ENCODE data around the gene CDC42SE1.

Gene CDC42SE1

DNA sequence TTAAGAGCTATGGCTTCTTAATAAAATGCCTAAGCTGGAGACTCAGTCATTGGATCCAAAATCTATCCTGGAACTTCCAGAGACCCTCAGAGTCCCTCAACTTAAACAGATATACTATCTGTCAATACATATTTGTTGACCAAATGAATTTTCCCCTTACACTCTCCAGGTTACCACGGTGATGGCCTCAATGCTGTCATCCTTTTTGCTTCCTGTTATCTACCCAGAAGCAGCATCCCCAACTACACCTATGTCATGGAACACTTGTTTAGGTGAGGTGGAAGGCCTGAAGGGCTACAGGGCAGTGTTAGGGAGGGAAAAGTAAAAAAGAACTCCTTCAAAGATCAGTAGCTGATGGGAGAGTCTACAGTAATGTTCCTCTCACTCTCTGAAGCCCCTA is 16.3 kb downstream of the CDC42SE1 start:
- no peak overlapping the region for H3K4me3 Mint-ChIP-seq
- no peak for DNase-seq (ENCODE audit: low spot score)
- H3K27me3 Mint-ChIP-seq (ENCODE audit: low read depth), result no peaks in the 10 kb centered on the region
- no peak overlapping the region for H3K27ac Mint-ChIP-seq
- H3K9me3 Mint-ChIP-seq, result no peaks in the 10 kb centered on the region
- H3K4me1 Mint-ChIP-seq (ENCODE audit: low read depth), result peaks cover 16% of the 10 kb centered on the region
- H3K36me3 Mint-ChIP-seq (ENCODE audit: low read depth), result peaks cover 1% of the 10 kb centered on the region

DNA sequence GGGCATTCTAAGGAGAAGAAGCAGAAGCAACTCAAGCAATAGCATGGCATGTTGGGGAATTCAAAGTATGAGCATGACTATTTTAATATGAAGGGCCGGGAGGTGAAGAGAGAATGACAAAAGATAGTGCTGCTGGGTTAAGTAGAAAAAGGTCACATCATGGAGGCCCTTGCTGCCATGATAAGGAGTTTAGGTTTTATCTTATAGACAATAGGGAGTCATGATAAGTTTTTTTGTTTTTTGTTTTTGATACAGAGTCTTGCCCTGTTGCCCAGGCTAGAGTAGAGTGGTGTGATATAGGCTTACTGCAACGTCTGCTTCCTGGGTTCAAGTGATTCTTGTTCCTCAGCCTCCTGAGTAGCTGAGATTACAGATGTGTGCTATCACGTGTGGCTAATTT is 19.9 kb downstream of the CDC42SE1 start:
- Mint-ChIP-seq H3K9me3 (no peaks in the 10 kb centered on the region), H3K36me3 (ENCODE audit: low read depth) (peaks cover 10% of the 10 kb centered on the region), H3K4me1 (ENCODE audit: low read depth) (peaks cover 2% of the 10 kb centered on the region), H3K27ac (no peak overlapping the region), H3K27me3 (ENCODE audit: low read depth) (no peaks in the 10 kb centered on the region), H3K4me3 (no peak overlapping the region)
- DNase-seq (ENCODE audit: low spot score), result no peak

DNA sequence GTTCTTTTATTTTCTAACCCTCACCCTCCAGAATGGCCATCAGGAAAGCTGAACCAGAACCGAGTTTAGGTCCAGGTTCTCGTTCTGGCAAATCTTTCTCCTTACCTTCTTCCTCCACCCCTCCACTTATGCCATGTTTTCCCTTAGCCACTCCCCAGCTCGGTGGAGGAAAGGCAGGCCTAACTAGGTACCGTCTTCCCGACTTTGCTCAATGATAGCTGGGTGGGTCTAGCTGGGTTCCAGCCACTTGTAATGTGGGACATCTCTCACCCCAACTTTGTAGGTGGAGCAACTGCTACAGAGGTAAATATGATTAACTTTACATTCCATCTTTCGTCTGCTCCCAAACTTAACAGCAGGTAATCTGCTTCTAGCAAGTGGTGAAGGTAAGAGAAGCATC is 22.4 kb downstream of the CDC42SE1 start:
- Mint-ChIP-seq H3K27ac (no peak overlapping the region), H3K27me3 (ENCODE audit: low read depth) (no peaks in the 10 kb centered on the region), H3K4me3 (no peak overlapping the region), H3K9me3 (no peaks in the 10 kb centered on the region), H3K4me1 (ENCODE audit: low read depth) (no peaks in the 10 kb centered on the region), H3K36me3 (ENCODE audit: low read depth) (peaks cover 15% of the 10 kb centered on the region)
- no peak for DNase-seq (ENCODE audit: low spot score)

DNA sequence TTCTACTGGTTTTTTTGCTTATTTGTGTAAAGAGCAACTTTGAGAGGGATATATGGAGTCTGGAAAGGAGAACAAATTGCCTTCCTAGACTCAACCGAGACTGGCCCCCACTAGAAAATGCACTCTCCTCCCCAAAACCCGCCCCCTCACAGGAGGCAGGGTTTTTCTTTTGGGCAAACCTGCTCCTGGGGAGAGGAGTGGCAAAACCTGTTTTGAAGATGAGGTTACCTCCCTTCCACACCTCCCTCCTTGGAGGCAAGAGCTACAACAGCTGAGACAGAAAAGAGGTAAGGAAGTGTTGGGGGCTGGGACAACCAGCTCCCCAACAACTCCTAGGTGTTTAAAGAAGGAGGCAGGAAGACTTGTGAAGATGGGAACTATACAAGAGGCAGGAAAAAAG is 23.1 kb downstream of the CDC42SE1 start, which contains the start of gene BNIPL:
Gene BNIPL (plus strand): TSS at position 231 of the 400 bp plus-strand sequence. CDS start 140 bp downstream, at position 371.
- no peak for DNase-seq (ENCODE audit: low spot score)
- Mint-ChIP-seq H3K4me1 (ENCODE audit: low read depth) (no peaks in the 10 kb centered on the region), H3K9me3 (no peaks in the 10 kb centered on the region), H3K27ac (no peak within 1 kb of the TSS), H3K4me3 (no peak within 1 kb of the TSS), H3K27me3 (ENCODE audit: low read depth) (no peaks in the 10 kb centered on the region), H3K36me3 (ENCODE audit: low read depth) (peaks cover 15% of the 10 kb centered on the region)

DNA sequence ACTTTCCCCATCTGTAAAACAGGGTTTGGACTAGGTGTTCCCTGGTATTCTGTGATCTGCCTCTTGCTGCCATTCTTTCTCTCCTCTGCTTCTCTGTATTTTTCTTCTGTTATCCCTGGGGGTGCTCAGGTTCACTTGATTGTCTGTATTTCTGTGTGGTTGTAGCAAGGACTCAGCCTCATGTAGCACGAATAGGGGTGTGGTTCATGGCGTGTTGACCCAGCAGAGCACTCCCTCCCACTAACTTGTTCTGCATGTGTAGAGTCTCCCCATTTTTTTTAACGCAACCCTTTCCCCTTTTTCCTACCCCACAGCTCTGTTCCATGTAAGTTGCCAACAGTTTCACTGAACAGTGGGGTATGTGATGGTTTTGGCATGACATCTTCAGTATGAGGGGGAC is 24.3 kb downstream of the CDC42SE1 start:
- Mint-ChIP-seq H3K27me3 (ENCODE audit: low read depth) (no peaks in the 10 kb centered on the region), H3K36me3 (ENCODE audit: low read depth) (peaks cover 17% of the 10 kb centered on the region), H3K4me3 (no peak overlapping the region), H3K4me1 (ENCODE audit: low read depth) (no peaks in the 10 kb centered on the region), H3K27ac (no peak overlapping the region), H3K9me3 (no peaks in the 10 kb centered on the region)
- DNase-seq (ENCODE audit: low spot score), result no peak

DNA sequence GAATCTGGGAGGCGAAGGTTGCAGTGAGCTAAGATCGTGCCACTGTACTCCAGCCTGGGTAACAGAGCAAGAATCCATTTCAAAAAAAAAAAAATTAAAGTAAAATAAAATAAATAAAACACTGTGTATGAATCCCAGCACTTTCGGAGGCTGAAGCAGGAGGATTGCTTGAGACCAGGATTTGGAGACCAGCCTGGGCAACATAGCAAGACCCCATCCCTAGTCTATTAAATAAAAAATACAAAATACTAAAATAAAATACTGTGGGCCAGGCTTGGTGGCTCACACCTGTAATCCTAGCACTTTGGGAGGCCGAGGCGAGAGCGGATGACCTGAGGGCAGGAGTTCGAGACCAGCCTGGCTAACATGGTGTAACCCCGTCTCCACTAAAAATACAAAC is 27.3 kb downstream of the CDC42SE1 start:
- H3K4me1 Mint-ChIP-seq (ENCODE audit: low read depth), result no peaks in the 10 kb centered on the region
- no peak overlapping the region for H3K4me3 Mint-ChIP-seq
- no peak overlapping the region for H3K27ac Mint-ChIP-seq
- peaks cover 30% of the 10 kb centered on the region for H3K36me3 Mint-ChIP-seq (ENCODE audit: low read depth)
- no peaks in the 10 kb centered on the region for H3K27me3 Mint-ChIP-seq (ENCODE audit: low read depth)
- no peaks in the 10 kb centered on the region for H3K9me3 Mint-ChIP-seq
- no peak for DNase-seq (ENCODE audit: low spot score)

DNA sequence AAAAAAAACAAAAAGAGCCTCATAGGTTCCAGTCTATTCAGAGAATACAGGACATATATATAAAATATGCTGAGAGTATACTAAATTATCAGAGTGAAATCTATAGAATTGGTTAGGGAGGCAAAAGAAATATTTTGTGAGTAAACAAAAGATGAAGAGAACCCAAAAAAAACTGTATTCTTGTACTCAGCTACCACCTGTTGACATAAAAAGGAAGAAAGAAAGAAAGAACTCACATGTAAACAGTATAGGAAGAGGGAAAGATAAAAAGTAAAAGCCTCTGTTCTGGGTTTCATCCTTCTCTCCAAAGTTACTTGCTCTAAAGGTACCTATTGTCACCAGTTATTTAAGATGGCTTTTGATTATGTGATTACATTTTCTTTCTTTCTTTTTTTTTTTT is 33.0 kb downstream of the CDC42SE1 start:
- Mint-ChIP-seq H3K9me3 (no peaks in the 10 kb centered on the region), H3K36me3 (ENCODE audit: low read depth) (peaks cover 27% of the 10 kb centered on the region), H3K27me3 (ENCODE audit: low read depth) (no peaks in the 10 kb centered on the region), H3K4me3 (no peak overlapping the region), H3K4me1 (ENCODE audit: low read depth) (peaks cover 4% of the 10 kb centered on the region), H3K27ac (no peak overlapping the region)
- no peak for DNase-seq (ENCODE audit: low spot score)

DNA sequence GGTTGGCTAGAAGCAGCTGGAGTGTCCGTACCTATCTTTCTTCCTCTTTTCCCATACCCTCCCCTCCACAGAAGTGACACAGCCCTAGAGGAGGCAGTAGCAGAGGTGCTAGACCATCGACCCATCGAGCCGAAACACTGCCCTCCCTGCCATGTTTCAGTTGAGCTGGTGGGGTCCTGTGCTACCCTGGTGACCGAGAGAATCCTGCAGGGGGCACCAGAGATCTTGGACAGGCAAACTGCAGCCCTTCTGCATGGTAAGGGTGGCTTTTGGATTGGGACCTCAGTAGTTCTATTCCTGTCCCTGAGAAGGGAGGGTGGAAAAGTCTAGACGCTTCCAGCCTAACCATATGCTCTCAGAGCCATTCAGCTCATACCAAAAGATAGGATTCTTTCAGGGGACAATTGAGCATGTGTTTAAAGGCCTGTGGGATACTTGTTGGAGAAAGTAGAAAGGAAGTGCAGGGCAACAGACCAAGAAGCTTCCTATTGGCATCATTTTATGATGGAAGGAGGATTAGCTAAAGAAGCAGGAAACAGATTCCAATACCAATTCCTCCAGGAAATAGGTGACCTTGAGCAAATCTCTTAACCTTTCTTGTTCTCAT is 34.8 kb downstream of the CDC42SE1 start:
- Mint-ChIP-seq H3K4me3 (peak overlapping the region; percentile 49), H3K36me3 (ENCODE audit: low read depth) (peaks cover 23% of the 10 kb centered on the region)
- DNase-seq (ENCODE audit: low spot score), result peak; percentile 62

DNA sequence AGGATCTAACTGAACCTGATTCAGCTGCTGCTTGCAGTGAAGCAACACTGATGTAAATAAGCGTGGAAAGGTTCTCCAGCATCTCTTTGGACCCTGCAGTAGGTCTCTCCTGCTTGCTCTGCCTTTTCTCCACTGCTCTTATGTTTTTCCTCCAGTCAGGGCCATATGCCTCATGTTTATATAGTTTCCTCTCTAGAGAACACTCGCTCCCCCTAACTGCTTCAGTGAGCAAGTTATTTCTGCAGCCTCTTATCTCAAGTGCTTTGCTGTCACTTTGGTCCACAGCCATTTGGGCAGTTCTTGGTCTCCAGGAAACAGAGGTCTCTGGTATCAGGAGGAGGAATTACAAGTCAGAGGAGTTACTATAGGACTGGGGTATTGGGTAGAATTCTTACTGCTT is 45.9 kb downstream of the CDC42SE1 start:
- peaks cover 23% of the 10 kb centered on the region for H3K4me1 Mint-ChIP-seq (ENCODE audit: low read depth)
- H3K36me3 Mint-ChIP-seq (ENCODE audit: low read depth), result peaks cover 3% of the 10 kb centered on the region
- no peak for DNase-seq (ENCODE audit: low spot score)
- H3K9me3 Mint-ChIP-seq, result no peaks in the 10 kb centered on the region
- no peak overlapping the region for H3K4me3 Mint-ChIP-seq
- no peaks in the 10 kb centered on the region for H3K27me3 Mint-ChIP-seq (ENCODE audit: low read depth)
- no peak overlapping the region for H3K27ac Mint-ChIP-seq

More for the DNA sequence above, 34.8 kb downstream of the CDC42SE1 start:
- Mint-ChIP-seq H3K27ac (no peak overlapping the region), H3K4me1 (ENCODE audit: low read depth) (peaks cover 4% of the 10 kb centered on the region), H3K27me3 (ENCODE audit: low read depth) (no peaks in the 10 kb centered on the region), H3K9me3 (no peaks in the 10 kb centered on the region)

DNA sequence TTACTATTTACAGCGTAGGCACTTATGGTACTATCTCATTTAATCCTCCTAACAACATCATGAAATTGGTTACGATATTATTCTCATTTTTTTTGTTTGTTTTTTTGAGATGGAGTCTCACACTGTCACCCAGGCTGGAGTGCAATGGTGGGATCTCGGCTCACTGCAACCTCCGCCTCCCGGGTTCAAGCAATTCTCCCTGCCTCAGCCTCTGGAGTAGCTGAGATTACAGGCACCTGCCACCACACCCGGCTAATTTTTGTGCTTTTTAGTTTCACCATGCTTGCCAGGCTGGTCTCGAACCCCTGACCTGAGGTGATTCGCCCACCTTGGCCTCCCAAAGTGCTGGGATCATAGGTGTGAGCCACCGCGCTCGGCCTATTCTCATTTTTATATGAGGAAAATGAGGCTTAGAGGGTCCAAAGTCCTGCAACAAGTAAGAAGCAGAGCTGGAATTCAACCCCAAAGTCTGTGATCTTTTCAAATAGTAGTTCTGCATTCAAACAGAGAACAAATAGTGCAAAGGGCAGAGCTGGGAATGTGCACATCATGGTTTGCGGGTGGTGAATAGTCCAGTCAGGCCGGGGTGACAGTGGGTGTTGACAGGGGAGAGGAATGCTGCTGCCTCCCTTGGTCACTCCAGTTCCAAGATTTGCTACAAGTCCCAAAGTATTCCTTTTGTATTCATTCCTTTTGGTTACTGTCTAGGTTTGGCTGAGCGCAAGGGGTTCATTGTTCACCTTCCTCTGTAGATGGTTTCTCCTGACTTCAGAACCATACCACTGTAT is 46.5 kb downstream of the CDC42SE1 start:
- no peak overlapping the region for H3K4me3 Mint-ChIP-seq
- peaks cover 25% of the 10 kb centered on the region for H3K4me1 Mint-ChIP-seq (ENCODE audit: low read depth)
- H3K9me3 Mint-ChIP-seq, result no peaks in the 10 kb centered on the region
- DNase-seq (ENCODE audit: low spot score), result no peak
- no peaks in the 10 kb centered on the region for H3K27me3 Mint-ChIP-seq (ENCODE audit: low read depth)
- H3K36me3 Mint-ChIP-seq (ENCODE audit: low read depth), result peaks cover 3% of the 10 kb centered on the region
- H3K27ac Mint-ChIP-seq, result no peak overlapping the region

DNA sequence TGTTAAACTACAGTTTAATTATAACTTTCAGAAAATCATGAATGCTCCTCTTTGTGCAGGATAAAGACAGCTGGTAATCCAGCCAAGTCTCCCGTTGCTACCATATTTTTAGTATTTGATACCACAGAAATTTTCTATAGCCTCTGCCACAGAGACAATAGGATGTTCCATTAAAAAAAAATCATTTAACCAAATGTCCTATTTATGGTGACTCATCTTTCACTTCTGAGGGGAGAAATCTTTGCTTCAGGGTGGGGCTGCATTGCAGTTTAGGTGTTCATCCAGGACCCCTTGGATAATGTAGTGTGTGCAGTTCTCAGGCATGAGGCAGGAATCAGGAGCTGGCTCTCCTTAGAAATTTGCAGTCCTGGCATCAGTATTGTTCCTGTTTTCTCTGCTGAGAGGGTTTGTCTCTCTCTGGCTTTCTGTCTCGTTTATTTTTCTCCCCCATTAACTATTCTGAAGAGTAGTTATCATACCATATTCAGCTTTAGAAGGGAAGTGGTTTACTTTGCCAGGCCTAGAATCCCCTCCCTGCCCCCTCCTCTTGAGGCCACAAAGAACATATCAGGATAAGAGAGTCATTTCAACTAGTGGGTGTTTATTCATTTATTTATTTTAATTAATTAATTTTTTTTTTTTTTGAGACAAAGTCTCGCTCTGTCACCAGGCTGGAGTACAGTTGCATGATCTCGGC is 48.1 kb downstream of the CDC42SE1 start:
- peaks cover 3% of the 10 kb centered on the region for H3K36me3 Mint-ChIP-seq (ENCODE audit: low read depth)
- no peak for DNase-seq (ENCODE audit: low spot score)
- no peaks in the 10 kb centered on the region for H3K27me3 Mint-ChIP-seq (ENCODE audit: low read depth)
- H3K4me3 Mint-ChIP-seq, result peak overlapping the region; percentile 43
- H3K9me3 Mint-ChIP-seq, result no peaks in the 10 kb centered on the region
- peak overlapping the region; percentile 54 for H3K27ac Mint-ChIP-seq
- H3K4me1 Mint-ChIP-seq (ENCODE audit: low read depth), result peaks cover 39% of the 10 kb centered on the region

DNA sequence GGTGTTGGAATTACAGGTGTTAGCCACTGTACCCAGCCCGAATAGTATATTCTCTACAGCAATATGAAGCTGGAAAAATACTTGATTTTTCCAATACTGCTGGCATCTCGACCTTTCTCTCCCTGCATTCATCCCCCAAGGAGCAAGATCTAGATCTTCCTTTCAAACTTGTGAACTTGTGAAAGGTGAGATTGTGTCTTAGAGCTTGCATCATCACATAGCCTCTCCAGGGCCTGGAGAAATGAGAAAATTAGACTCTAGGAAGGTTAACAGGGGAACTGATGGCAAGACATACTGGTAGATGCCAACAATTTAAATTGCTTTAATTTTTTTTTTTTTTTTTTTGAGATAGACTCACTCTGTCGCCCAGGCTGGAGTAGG is 49.1 kb downstream of the CDC42SE1 start:
- Mint-ChIP-seq H3K4me3 (peak overlapping the region; percentile 13), H3K4me1 (ENCODE audit: low read depth) (peaks cover 49% of the 10 kb centered on the region), H3K27ac (no peak overlapping the region), H3K27me3 (ENCODE audit: low read depth) (no peaks in the 10 kb centered on the region), H3K36me3 (ENCODE audit: low read depth) (peaks cover 3% of the 10 kb centered on the region), H3K9me3 (no peaks in the 10 kb centered on the region)
- DNase-seq (ENCODE audit: low spot score), result no peak

DNA sequence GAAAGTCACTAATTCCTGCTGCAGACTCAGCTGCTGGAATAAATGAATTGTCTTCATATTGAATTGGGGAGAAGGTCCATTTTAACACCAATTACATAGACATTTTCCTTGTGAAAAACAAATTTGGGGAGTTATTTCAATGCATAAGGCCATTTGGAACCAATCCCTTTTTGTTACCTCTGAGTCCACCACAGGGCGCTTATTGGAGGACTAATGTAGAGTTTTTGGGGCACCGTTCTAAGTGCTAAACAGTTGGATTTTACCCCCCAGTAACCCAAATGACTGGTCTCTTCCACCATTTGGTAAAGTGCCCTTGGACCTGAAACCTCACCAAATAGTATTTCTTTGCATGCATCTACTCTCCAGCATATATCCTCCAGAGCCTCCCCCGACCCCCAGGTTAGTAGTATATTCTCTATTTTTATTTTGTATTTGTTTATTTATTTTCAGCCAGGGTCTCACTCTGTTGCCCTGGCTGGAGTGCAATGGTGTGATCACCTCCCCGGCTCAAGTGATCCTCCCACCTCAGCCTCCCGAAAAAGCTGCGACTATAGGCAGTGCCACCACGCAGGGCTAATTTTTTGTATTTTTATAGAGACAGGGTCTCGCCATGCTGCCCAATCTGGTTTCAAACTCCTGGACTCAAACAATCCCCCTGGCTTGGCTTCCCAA is 49.6 kb downstream of the CDC42SE1 start:
- H3K27ac Mint-ChIP-seq, result no peak overlapping the region
- H3K9me3 Mint-ChIP-seq, result no peaks in the 10 kb centered on the region
- H3K4me3 Mint-ChIP-seq, result peak overlapping the region; percentile 98
- H3K36me3 Mint-ChIP-seq (ENCODE audit: low read depth), result peaks cover 3% of the 10 kb centered on the region
- DNase-seq (ENCODE audit: low spot score), result no peak
- peaks cover 52% of the 10 kb centered on the region for H3K4me1 Mint-ChIP-seq (ENCODE audit: low read depth)
- H3K27me3 Mint-ChIP-seq (ENCODE audit: low read depth), result no peaks in the 10 kb centered on the region

DNA sequence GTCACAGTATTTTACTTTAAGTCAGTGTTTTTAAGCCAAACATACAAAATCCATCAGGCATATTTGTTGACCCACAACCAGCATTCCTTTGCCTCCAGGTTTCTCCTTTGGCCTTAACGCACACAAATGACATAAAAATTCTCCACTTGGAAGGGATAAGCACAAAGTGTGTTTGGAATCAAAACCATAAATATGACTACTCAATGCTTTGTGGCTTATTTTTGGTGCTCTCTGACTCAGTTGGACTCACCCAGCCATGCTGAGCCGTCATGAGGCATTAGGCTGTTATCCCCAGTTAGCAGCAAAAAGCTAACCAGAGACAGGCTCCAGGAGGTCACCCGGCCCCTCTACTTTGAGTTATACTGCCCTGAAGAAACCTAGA is 50.2 kb downstream of the CDC42SE1 start:
- H3K27me3 Mint-ChIP-seq (ENCODE audit: low read depth), result no peaks in the 10 kb centered on the region

More for the DNA sequence above, 50.2 kb downstream of the CDC42SE1 start:
- peaks cover 3% of the 10 kb centered on the region for H3K36me3 Mint-ChIP-seq (ENCODE audit: low read depth)
- H3K4me3 Mint-ChIP-seq, result peak overlapping the region; percentile 98
- peak overlapping the region; percentile 92 for H3K27ac Mint-ChIP-seq
- no peak for DNase-seq (ENCODE audit: low spot score)
- no peaks in the 10 kb centered on the region for H3K9me3 Mint-ChIP-seq
- peaks cover 56% of the 10 kb centered on the region for H3K4me1 Mint-ChIP-seq (ENCODE audit: low read depth)

Data from T-helper 2 cell treated with Interferon-gamma antibody and Interleukin-4, amounts not matched to agents 5 μg/mL and 100 μg/mL, for 36 hours (primary cell).